Activated T-helper 2 cell treated with anti-CD3 and anti-CD28 coated beads, Interferon-gamma antibody, Interleukin-2, Interleukin-4, amounts not matched to agents 10 μg/mL and 5 μg/mL and 100 μg/mL, durations not matched to agents 14 hours and 24 hours and 36 hours (primary cell): ENCODE data around the gene PROX1. TPM values are rescaled to one million over a fixed set of nuclear protein-coding genes. Genes with fewer than 3 reads are reported as not detected.

Experiments used
- DNase-seq: peaks from one replicate; pipeline ENCODE4 v3.0.0; 2021; ENCODE audit warnings: low spot score
- H3K27ac Mint-ChIP-seq: one replicate; pipeline ENCODE4 v1.8.0; 2021; ENCODE audit warnings: mixed read lengths
- H3K27me3 Mint-ChIP-seq: one replicate; pipeline ENCODE4 v1.8.0; 2021; ENCODE audit warnings: low read depth, mixed read lengths
- H3K36me3 Mint-ChIP-seq: one replicate; pipeline ENCODE4 v1.8.0; 2021; ENCODE audit warnings: low read depth, mixed read lengths
- H3K4me1 Mint-ChIP-seq: one replicate; pipeline ENCODE4 v1.8.0; 2021; ENCODE audit warnings: low read depth, mixed read lengths
- H3K4me3 Mint-ChIP-seq: one replicate; pipeline ENCODE4 v1.8.0; 2021; ENCODE audit warnings: low read depth, mild to moderate bottlenecking, moderate library complexity, mixed read lengths
- H3K9me3 Mint-ChIP-seq: one replicate; pipeline ENCODE4 v1.8.0; 2021; ENCODE audit warnings: mixed read lengths
- intact Hi-C: fragments of 100-400 bp; cut with micrococcal nuclease; formaldehyde crosslinking; loops from one replicate; pipeline ENCODE4 v1.15.1; 2023
- total RNA-seq: library from RNA; stranded (reverse); gene quantifications from 2 replicates; pipeline ENCODE4 v1.2.3, GENCODE V29; 2022

The PROX1 gene
- total RNA-seq, 1 donor from 2014 or later, result not detected

- H3K4me3 Mint-ChIP-seq, result no peak overlapping the region
- peaks cover 21% of the 10 kb centered on the region for H3K4me1 Mint-ChIP-seq
- intact Hi-C loops, result loop anchor here (2.0 kb wide), 1 partner anchor 203 kb away; no protein-coding TSS in a partner anchor
- no peak overlapping the region for H3K27ac Mint-ChIP-seq
- DNase-seq, result no peak
- H3K27me3 Mint-ChIP-seq, result peaks cover 91% of the 10 kb centered on the region
- peaks cover 3% of the 10 kb centered on the region for H3K36me3 Mint-ChIP-seq
- no peaks in the 10 kb centered on the region for H3K9me3 Mint-ChIP-seq
Observed at GRCh38 chr1:213983493-213984386, 4.0 kb upstream of the PROX1 start.

- H3K36me3 Mint-ChIP-seq, result peaks cover 3% of the 10 kb centered on the region
- H3K27ac Mint-ChIP-seq, result no peak overlapping the region
- H3K4me1 Mint-ChIP-seq, result peaks cover 25% of the 10 kb centered on the region
- H3K9me3 Mint-ChIP-seq, result no peaks in the 10 kb centered on the region
- H3K27me3 Mint-ChIP-seq, result peaks cover 91% of the 10 kb centered on the region
- H3K4me3 Mint-ChIP-seq, result no peak overlapping the region
- DNase-seq, result no peak
- intact Hi-C loops, result loop anchor here (2.0 to 5.0 kb wide), 2 partner anchors 202 to 343 kb away; no protein-coding TSS in a partner anchor
Observed at GRCh38 chr1:213984387-213985208, 3.2 kb upstream of the PROX1 start.

- Mint-ChIP-seq H3K36me3 (peaks cover 3% of the 10 kb centered on the region), H3K9me3 (no peaks in the 10 kb centered on the region), H3K4me3 (no peak overlapping the region), H3K27me3 (peaks cover 92% of the 10 kb centered on the region), H3K27ac (no peak overlapping the region), H3K4me1 (peaks cover 25% of the 10 kb centered on the region)
- intact Hi-C loops, result loop anchor here (2.0 to 5.0 kb wide), 2 partner anchors 201 to 342 kb away; no protein-coding TSS in a partner anchor
- DNase-seq, result no peak
Observed at GRCh38 chr1:213985209-213986019, 2.4 kb upstream of the PROX1 start.

GRCh38 chr1:213986020-213986924 lies 1.5 kb upstream of the PROX1 start:
- intact Hi-C loops, result loop anchor here (5.0 kb wide), 1 partner anchor 341 kb away; no protein-coding TSS in a partner anchor
- H3K4me1 Mint-ChIP-seq, result peaks cover 25% of the 10 kb centered on the region
- DNase-seq, result no peak
- H3K36me3 Mint-ChIP-seq, result peaks cover 3% of the 10 kb centered on the region
- peak overlapping the region; percentile 60 for H3K4me3 Mint-ChIP-seq
- no peak overlapping the region for H3K27ac Mint-ChIP-seq
- no peaks in the 10 kb centered on the region for H3K9me3 Mint-ChIP-seq
- H3K27me3 Mint-ChIP-seq, result peaks cover 91% of the 10 kb centered on the region

GRCh38 chr1:213986925-213987250 lies 885 bp upstream of the PROX1 start:
- intact Hi-C loops, result loop anchor here (5.0 kb wide), 1 partner anchor 340 kb away; no protein-coding TSS in a partner anchor

GRCh38 chr1:213987422-213987926 lies 299 bp upstream of the PROX1 start:
- Mint-ChIP-seq H3K4me3 (peak overlapping the region; percentile 89), H3K9me3 (no peaks in the 10 kb centered on the region), H3K4me1 (peaks cover 25% of the 10 kb centered on the region), H3K36me3 (peaks cover 3% of the 10 kb centered on the region), H3K27ac (peak overlapping the region; percentile 44), H3K27me3 (peaks cover 90% of the 10 kb centered on the region)
- intact Hi-C loops, result loop anchor here (5.0 kb wide), 1 partner anchor 340 kb away; no protein-coding TSS in a partner anchor
- no peak for DNase-seq

More at GRCh38 chr1:213986925-213987250, 885 bp upstream of the PROX1 start:
- no peak overlapping the region for H3K27ac Mint-ChIP-seq
- H3K36me3 Mint-ChIP-seq, result peaks cover 3% of the 10 kb centered on the region
- DNase-seq, result no peak
- no peaks in the 10 kb centered on the region for H3K9me3 Mint-ChIP-seq
- peaks cover 90% of the 10 kb centered on the region for H3K27me3 Mint-ChIP-seq
- peak overlapping the region; percentile 68 for H3K4me3 Mint-ChIP-seq
- peaks cover 25% of the 10 kb centered on the region for H3K4me1 Mint-ChIP-seq

GRCh38 chr1:213988507-213989001 lies 781 bp downstream of the PROX1 start:
- H3K4me1 Mint-ChIP-seq, result peaks cover 25% of the 10 kb centered on the region
- no peak overlapping the region for H3K27ac Mint-ChIP-seq
- H3K9me3 Mint-ChIP-seq, result no peaks in the 10 kb centered on the region
- peaks cover 3% of the 10 kb centered on the region for H3K36me3 Mint-ChIP-seq
- intact Hi-C loops, result loop anchor here (5.0 kb wide), 1 partner anchor 339 kb away; no protein-coding TSS in a partner anchor
- H3K4me3 Mint-ChIP-seq, result peak overlapping the region; percentile 89
- DNase-seq, result no peak
- peaks cover 90% of the 10 kb centered on the region for H3K27me3 Mint-ChIP-seq

- Mint-ChIP-seq H3K4me3 (peak overlapping the region; percentile 89), H3K4me1 (peaks cover 25% of the 10 kb centered on the region), H3K9me3 (no peaks in the 10 kb centered on the region), H3K27ac (no peak overlapping the region), H3K36me3 (peaks cover 3% of the 10 kb centered on the region), H3K27me3 (peaks cover 88% of the 10 kb centered on the region)
- intact Hi-C loops, result loop anchor here (5.0 kb wide), 1 partner anchor 338 kb away; no protein-coding TSS in a partner anchor
- no peak for DNase-seq
Observed at GRCh38 chr1:213989002-213989855, 1.5 kb downstream of the PROX1 start.

- Mint-ChIP-seq H3K9me3 (no peaks in the 10 kb centered on the region), H3K27me3 (peaks cover 47% of the 10 kb centered on the region)
- intact Hi-C loops, result no loop called here
Observed at GRCh38 chr1:213993929-213994328, 6.2 kb downstream of the PROX1 start.

GRCh38 chr1:213994888-213995287 lies 7.1 kb downstream of the PROX1 start:
- Mint-ChIP-seq H3K36me3 (no peaks in the 10 kb centered on the region), H3K4me1 (no peaks in the 10 kb centered on the region), H3K9me3 (no peaks in the 10 kb centered on the region), H3K27ac (no peak overlapping the region), H3K4me3 (no peak overlapping the region), H3K27me3 (peaks cover 38% of the 10 kb centered on the region)
- DNase-seq, result no peak
- intact Hi-C loops, result no loop called here

More at GRCh38 chr1:213993929-213994328, 6.2 kb downstream of the PROX1 start:
- Mint-ChIP-seq H3K36me3 (no peaks in the 10 kb centered on the region), H3K27ac (no peak overlapping the region), H3K4me3 (no peak overlapping the region), H3K4me1 (peaks cover 1% of the 10 kb centered on the region)
- DNase-seq, result no peak
